Mammary epithelial cell (primary cell): ENCODE results near the gene CDY2A.
"Not testable (repeated sequence)": the region's sequence is repeated elsewhere in the genome, so short reads cannot be mapped to it uniquely, and the experiment has no call there.

Source experiments
- CTCF ChIP-seq, 2 donors: IDR thresholded peaks in 1 of 2; conservative IDR thresholded peaks in 1 of 2; 2 replicates each; pipeline ENCODE4 v1.5.1; 2011 to 2012; ENCODE audit warnings: inconsistent platforms in 2 of 2, low read length in 2 of 2, mild to moderate bottlenecking in 2 of 2, control low read depth in 1 of 2, low read depth in 1 of 2; ENCODE audit not compliant: insufficient read depth in 1 of 2; ENCODE audit errors: extremely low read depth in 1 of 2
- EZH2 ChIP-seq: IDR thresholded peaks from 2 replicates; pipeline ENCODE4 v1.6.1; 2012; ENCODE audit warnings: low read length, inconsistent platforms, borderline replicate concordance

DNA sequence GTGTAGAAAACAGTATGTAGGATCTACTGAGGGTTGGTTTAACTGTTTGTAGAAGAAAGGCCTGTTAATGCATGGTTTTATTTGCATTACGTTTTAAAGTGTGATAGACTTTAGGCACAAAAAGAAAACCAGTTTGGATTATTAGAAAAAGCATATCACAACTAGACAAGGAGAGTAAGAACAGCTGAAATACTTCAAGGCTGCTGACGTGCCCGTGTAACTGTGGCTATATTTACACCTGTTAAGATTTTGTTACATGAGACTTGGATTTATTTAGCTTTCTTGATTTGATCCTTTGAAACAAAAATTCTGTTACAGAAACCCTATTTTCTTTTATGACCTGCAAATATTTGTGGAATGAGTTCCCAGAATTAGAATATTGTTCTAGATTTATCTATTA is 9.3 kb downstream of the CDY2A start:
- not testable (repeated sequence) for TF ChIP-seq CTCF (conservative IDR thresholded peaks at IDR 0.05 in 1 of 2, IDR thresholded peaks at IDR 0.05 in 1 of 2; ENCODE audit: extremely low read depth in 1 of 2, insufficient read depth in 1 of 2, low read depth in 1 of 2, low read length in 2 of 2); EZH2
